KMS-11 (cell line): ENCODE results near the gene NKD1.

ENCODE experiments used
- H2AFZ ChIP-seq: fragments of 200-600 bp; sonication (generic); 2 replicates; pipeline ENCODE4 v1.6.1; 2016; ENCODE audit warnings: antibody characterized with exemption, mixed run types, low read depth
- H3K27ac ChIP-seq: fragments of 200-600 bp; sonication (generic); 2 replicates; pipeline ENCODE4 v1.6.1; 2016; ENCODE audit warnings: mild to moderate bottlenecking, mixed run types
- H3K27me3 ChIP-seq: fragments of 200-600 bp; sonication (generic); 2 replicates; pipeline ENCODE4 v1.6.1; 2017; ENCODE audit warnings: mild to moderate bottlenecking, low read depth, mixed run types, moderate library complexity; ENCODE audit not compliant: insufficient read depth
- H3K36me3 ChIP-seq: fragments of 200-600 bp; sonication (generic); 2 replicates; pipeline ENCODE4 v1.6.1; 2017; ENCODE audit warnings: mild to moderate bottlenecking, mixed run types; ENCODE audit not compliant: insufficient read depth
- H3K4me1 ChIP-seq: fragments of 200-600 bp; sonication (generic); 2 replicates; pipeline ENCODE4 v1.6.1; 2016; ENCODE audit warnings: mild to moderate bottlenecking, low read depth, mixed run types; ENCODE audit not compliant: poor library complexity, severe bottlenecking
- H3K4me2 ChIP-seq: fragments of 200-600 bp; sonication (generic); 2 replicates; pipeline ENCODE4 v1.7.0; 2016; ENCODE audit warnings: mild to moderate bottlenecking, mixed run types
- H3K4me3 ChIP-seq: fragments of 200-600 bp; sonication (generic); IDR thresholded peaks from 2 replicates; pipeline ENCODE4 v1.6.1; 2017; ENCODE audit warnings: low read depth, low read length, mixed read lengths; ENCODE audit not compliant: insufficient read depth
- H3K79me2 ChIP-seq: fragments of 200-600 bp; sonication (generic); 2 replicates; pipeline ENCODE4 v1.6.1; 2016; ENCODE audit warnings: low read depth, mixed run types; ENCODE audit not compliant: insufficient read depth
- H3K9ac ChIP-seq: fragments of 200-600 bp; sonication (generic); 2 replicates; pipeline ENCODE4 v1.6.1; 2016; ENCODE audit warnings: mild to moderate bottlenecking, mixed run types
- H4K20me1 ChIP-seq: fragments of 200-600 bp; sonication (generic); 2 replicates; pipeline ENCODE4 v1.6.1; 2016; ENCODE audit warnings: mild to moderate bottlenecking, mixed run types; ENCODE audit not compliant: insufficient read depth
- CTCF ChIP-seq: fragments of 200-600 bp; sonication (generic); conservative IDR thresholded peaks from 2 replicates; pipeline ENCODE4 v1.6.1; 2017; ENCODE audit warnings: low read depth, mild to moderate bottlenecking, antibody characterized with exemption, low read length, moderate library complexity, mixed read lengths

The NKD1 gene

DNA sequence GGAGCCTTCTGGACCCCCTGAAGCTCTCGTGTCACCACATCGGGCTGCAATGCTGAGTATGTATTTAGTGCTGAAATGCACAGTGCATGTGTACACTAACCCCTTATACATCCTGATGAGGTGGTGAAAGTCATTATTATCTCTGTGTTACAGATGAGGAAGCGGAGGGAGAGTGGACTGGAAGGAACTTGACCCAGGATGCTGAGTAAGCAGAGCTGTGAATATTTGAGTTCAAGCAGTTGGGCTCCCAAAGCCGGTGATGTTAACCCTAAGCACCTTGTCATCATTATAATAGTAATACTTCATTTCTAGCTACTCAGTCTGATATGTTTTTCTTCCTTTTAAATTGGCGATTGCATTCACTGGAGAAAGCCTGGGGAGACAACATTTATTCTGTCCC lies 25.9 kb upstream of the NKD1 start:
- Histone ChIP-seq H3K79me2 (no peaks in the 10 kb centered on the region), H3K4me1 (no peaks in the 10 kb centered on the region), H3K27me3 (no peaks in the 10 kb centered on the region), H3K4me2 (no peak overlapping the region), H3K36me3 (no peaks in the 10 kb centered on the region), H3K4me3 (no peak overlapping the region), H4K20me1 (no peaks in the 10 kb centered on the region), H3K27ac (no peak overlapping the region), H2AFZ (no peak overlapping the region), H3K9ac (no peak overlapping the region)
- TF ChIP-seq CTCF, result no peak

DNA sequence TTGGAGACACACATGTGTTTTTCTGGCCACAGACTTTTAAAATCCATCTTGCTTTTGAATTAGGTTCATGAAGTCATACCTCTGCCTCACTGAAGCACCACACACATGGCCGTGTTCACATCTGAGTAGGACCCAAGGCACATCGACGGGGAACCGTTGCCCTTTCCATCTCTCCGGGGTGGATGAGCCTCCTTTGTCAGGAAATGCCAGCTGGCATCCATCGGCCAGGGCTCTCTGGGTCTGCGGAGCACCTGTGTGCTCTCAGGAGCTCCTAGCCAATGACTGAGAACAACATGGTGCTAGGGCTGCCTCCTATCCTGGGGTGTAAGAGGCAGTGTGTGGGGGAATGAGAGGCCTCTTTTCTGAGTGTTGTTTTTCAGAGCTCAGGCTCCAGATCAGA lies 24.5 kb upstream of the NKD1 start:
- H3K4me3 ChIP-seq, result no peak overlapping the region

GRCh38 chr16:50525262-50525661 lies 22.9 kb upstream of the NKD1 start:
- H3K4me1 ChIP-seq, result no peaks in the 10 kb centered on the region
- H3K9ac ChIP-seq, result no peak overlapping the region
- no peak overlapping the region for H3K27ac ChIP-seq
- H3K36me3 ChIP-seq, result no peaks in the 10 kb centered on the region
- no peak overlapping the region for H3K4me3 ChIP-seq
- H3K79me2 ChIP-seq, result no peaks in the 10 kb centered on the region
- no peak overlapping the region for H2AFZ ChIP-seq
- H3K27me3 ChIP-seq, result no peaks in the 10 kb centered on the region
- H3K4me2 ChIP-seq, result no peak overlapping the region
- H4K20me1 ChIP-seq, result no peaks in the 10 kb centered on the region
- TF ChIP-seq CTCF, result no peak

More for the DNA sequence above, 24.5 kb upstream of the NKD1 start:
- H4K20me1 ChIP-seq, result no peaks in the 10 kb centered on the region
- no peaks in the 10 kb centered on the region for H3K27me3 ChIP-seq
- no peaks in the 10 kb centered on the region for H3K36me3 ChIP-seq
- H2AFZ ChIP-seq, result no peak overlapping the region
- no peak overlapping the region for H3K9ac ChIP-seq
- H3K27ac ChIP-seq, result no peak overlapping the region
- no peaks in the 10 kb centered on the region for H3K79me2 ChIP-seq
- no peak for TF ChIP-seq CTCF
- no peak overlapping the region for H3K4me2 ChIP-seq
- no peaks in the 10 kb centered on the region for H3K4me1 ChIP-seq

DNA sequence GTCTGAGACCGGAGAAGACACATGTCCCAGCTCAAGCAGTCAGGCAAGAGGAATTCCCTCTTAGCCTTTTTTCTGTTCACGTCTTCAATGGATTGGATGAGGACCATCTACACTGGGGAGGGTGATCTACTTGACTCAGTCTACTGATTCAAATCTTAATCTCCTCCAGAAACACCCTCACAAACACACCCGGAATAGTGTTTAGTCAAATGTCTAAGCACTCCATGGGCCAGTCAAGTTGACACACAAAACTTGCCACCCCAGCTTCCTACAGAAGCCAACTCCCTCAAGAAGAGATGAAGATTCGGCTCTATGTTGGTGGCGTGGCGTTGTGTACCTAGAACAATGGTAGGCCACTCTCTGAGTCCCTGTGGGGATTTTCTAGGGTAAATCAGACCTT lies 22.5 kb upstream of the NKD1 start:
- Histone ChIP-seq H3K27ac (no peak overlapping the region), H2AFZ (no peak overlapping the region), H3K4me2 (no peak overlapping the region), H4K20me1 (no peaks in the 10 kb centered on the region), H3K27me3 (no peaks in the 10 kb centered on the region), H3K9ac (no peak overlapping the region), H3K79me2 (no peaks in the 10 kb centered on the region), H3K36me3 (no peaks in the 10 kb centered on the region), H3K4me3 (no peak overlapping the region), H3K4me1 (no peaks in the 10 kb centered on the region)
- TF ChIP-seq CTCF, result no peak

DNA sequence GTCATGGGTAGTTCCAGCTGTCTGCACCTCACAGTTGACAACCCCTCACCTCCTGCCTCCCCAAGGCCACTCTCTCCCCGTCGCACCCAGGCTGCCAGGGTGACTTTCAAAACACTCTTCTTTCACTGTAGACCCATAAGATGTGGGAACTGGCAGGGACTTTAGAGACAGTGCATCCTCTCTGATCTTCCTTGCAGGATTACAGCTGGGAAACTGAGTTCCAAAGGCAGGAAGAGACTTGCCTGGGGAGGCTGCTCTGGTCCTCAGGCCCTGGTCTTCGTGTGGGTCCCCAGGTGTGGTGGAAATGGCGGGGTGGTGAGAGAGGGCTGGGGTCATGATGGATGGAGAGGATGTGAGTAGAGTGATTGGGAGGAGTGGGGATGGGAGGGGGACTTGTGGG lies 21.9 kb upstream of the NKD1 start:
- TF ChIP-seq CTCF, result no peak
- no peak overlapping the region for H2AFZ ChIP-seq
- H3K36me3 ChIP-seq, result no peaks in the 10 kb centered on the region
- H3K4me1 ChIP-seq, result no peaks in the 10 kb centered on the region
- no peaks in the 10 kb centered on the region for H4K20me1 ChIP-seq
- H3K4me3 ChIP-seq, result no peak overlapping the region
- H3K9ac ChIP-seq, result no peak overlapping the region
- H3K27me3 ChIP-seq, result no peaks in the 10 kb centered on the region
- no peak overlapping the region for H3K4me2 ChIP-seq
- H3K79me2 ChIP-seq, result no peaks in the 10 kb centered on the region
- no peak overlapping the region for H3K27ac ChIP-seq
